Activated CD4-positive, alpha-beta T cell treated with anti-CD3 and anti-CD28 coated beads, Interleukin-2, amount 50 U/mL, for 24 hours (primary cell): ENCODE data around the gene STAB1.

Experiments used
- DNase-seq, 2 donors: peaks; one replicate each; pipeline ENCODE4 v3.0.0-alpha.2; 2020; ENCODE audit warnings: low read depth in 1 of 2, low spot score in 1 of 2

Gene STAB1

DNA sequence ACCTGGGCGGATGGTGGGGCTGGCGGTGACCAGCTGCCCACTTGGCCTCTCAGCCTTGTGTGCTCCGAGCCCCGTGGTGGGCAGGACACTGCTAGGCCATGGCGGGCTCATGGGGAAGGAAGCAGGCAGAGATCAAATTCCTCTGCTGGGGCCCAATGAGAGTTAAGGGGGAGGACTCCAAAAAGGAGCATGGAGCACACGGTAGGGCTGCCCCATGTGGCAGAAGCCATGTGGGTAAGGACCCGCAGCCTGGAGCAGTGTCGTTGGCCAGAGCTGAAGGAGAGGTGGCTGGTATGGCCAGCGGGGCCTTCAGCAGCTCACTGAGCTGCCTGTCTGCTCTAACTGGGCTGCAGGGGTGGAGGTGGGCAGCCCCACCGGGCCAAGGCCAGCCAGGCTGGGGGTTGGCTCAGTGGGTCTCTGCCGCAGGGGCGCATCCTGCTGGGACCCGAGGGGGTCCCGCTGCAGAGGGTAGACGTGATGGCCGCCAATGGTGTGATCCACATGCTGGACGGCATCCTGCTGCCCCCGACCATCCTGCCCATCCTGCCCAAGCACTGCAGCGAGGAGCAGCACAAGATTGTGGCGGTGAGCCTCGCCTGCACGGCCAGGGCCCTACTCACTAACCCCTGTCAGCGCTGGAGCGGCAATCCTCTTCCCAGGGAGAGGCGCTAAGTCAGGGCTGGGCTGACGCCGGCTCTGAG lies 11.3 kb downstream of the STAB1 start:
- no peak for DNase-seq

DNA sequence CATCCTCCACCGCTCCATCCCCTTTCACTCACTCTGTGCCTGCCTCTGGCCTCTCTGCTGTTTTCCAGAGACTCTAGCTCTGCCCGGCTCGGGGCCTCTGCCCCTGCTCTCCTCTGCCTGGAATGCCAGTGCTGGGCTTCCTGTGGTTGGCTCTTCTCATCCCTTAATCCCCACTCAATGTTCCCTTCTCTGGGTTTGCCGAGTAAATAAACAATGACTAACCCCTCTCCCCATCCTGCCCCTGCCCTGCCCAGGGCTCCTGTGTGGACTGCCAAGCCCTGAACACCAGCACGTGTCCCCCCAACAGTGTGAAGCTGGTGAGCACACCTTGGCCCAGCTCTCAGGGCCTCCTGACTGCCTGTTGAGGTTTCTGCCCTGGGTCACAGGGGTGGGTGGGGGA lies 12.2 kb downstream of the STAB1 start:
- DNase-seq: no peak

DNA sequence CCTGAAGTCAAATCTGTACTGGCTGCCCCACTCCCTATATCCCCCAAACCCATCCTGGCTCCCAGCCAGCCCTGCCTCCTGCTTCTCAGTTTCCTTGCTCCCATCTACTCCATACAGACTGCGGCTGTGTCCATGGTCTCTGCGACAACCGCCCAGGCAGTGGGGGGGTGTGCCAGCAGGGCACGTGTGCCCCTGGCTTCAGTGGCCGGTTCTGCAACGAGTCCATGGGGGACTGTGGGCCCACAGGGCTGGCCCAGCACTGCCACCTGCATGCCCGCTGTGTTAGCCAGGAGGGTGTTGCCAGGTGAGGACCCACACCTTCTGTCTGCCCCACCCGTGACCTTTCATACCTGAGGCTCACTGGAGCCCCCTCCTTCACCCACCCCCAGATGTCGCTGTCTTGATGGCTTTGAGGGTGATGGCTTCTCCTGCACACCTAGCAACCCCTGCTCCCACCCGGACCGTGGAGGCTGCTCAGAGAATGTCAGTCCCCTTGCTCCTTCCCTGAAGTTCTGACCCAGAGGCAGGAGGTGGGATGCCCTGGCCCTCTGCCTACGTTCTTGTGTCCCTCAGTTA lies 14.7 kb downstream of the STAB1 start:
- DNase-seq: no peak

DNA sequence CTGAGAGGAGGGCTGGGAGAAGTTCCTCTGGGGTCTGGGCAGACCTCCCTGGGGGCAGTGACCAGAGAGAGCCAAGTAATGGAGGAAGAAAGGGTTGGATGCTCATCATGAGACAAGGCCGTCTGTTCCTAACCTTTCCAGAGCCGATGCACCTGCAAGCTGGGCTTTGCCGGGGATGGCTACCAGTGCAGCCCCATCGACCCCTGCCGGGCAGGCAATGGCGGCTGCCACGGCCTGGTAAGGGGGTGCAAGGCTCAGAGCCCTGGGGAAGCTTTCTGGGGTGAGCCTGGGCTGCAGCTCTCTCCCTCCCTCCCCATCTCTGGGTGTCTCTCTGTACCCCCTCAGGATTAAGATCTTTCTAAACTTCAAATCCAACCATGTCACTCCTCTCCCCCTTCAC lies 16.4 kb downstream of the STAB1 start:
- DNase-seq: no peak

DNA sequence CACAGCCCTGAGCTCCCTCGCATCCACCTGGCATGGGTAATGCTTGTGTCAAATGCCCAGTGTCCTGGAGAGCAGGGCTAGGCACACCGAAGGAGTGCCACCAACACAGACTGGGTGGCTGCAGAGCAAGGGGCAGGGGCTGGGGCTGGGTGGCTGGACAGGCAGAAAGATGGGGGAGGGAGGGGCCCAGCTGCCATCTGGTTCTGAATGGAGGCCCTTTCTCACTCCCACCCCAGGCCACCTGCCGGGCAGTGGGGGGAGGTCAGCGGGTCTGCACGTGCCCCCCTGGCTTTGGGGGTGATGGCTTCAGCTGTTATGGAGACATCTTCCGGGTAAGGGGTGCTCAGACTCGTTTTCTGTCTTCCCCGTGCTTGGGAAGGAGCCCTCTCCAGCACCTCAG lies 17.0 kb downstream of the STAB1 start:
- DNase-seq: no peak

DNA sequence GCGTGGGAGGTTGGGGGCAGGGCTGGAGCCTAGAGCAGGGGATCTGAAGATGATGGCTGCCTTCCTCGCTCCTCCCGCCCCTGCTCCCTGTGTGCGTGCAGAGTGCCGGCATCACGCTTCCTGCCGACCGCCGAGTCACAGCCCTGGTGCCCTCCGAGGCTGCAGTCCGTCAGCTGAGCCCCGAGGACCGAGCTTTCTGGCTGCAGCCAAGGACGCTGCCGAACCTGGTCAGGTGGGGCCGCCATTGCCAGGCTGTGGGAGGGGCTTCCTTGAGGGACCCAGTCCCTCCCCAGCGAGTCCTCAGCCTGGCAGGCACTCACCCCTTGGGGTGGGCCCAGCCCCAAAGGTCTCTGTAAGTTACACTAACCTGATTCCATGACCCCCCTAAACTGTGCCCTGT lies 17.6 kb downstream of the STAB1 start:
- no peak for DNase-seq

DNA sequence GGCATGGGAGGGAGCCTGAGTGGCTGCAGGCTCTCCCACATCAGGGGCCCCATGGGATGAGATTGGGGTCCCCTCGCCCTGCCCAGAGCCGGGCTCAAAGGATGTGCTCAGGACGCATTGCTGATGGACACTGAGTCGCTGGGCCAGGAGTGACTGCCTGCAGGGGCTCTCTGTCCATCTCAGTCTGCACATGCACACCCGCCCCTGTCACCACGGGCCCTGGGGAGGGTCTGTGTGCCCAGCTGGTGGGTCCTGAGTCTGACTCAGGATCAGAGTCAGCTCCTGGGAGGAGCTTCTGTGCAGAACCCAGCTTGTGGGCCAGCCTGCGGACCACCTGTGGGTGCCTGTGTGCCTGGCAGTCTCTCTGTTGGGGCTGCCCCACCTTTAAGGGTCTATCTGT lies 18.1 kb downstream of the STAB1 start:
- DNase-seq: no peak

DNA sequence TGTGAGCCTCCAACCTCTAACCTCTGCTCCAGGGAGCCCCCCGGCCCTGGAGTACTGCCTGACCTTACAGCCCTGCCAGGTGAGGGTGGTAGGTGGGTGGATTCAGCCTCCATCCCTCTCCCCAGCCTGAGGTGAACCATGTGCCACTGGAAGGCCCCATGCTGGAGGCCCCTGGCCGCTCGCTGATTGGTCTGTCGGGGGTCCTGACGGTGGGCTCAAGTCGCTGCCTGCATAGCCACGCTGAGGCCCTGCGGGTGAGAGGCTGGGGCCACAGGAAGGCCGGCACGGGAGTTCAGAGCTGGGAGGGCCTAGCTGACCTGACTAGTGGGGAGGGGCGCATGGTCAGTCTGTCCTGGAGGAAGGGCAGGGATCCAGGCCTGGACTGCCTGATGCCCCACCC lies 19.4 kb downstream of the STAB1 start:
- DNase-seq: no peak

DNA sequence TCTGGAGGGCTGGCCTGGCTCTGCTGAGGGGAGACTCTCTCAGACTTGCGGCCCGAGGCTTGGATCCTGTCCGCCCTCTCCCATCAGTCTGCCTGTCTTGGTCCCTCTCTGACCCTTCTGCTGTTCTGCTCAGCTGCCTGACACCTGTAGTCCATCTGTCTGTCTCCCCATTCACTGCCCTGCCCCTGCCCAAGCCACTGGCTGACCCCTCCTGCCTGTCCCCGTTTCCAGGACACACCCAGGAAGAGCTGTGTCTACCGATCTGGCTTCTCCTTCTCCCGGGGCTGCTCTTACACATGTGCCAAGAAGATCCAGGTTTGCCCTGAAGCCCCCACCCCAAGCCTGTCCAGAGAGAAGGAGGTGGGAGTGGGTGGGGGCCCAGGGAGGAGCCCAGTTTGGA lies 20.1 kb downstream of the STAB1 start:
- DNase-seq: no peak

DNA sequence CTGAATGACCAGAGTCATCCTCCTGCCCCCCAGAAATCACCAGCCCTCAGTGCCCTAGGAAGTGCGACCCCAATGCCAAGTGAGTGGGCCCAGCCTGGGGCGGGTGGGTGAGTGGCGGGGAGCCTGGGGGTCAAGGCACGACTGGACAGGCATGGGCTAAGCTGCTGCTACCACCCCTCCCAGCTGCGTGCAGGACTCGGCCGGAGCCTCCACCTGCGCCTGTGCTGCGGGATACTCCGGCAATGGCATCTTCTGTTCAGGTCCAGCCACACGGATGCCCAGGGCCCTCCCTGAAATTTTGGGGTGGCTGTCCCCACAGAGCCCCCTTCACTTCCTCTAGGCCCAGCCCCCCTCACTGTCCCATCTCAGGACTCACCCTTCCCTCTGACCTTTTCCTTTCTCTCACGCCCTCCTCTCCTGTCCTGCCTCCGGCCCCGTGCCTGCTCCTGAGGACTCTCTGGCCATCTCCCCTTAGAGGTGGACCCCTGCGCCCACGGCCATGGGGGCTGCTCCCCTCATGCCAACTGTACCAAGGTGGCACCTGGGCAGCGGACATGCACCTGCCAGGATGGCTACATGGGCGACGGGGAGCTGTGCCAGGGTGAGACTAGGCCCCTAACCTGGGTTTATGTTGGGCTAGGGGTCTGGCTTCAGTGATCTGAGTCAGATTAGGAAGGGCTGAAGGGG lies 21.5 kb downstream of the STAB1 start:
- no peak for DNase-seq

DNA sequence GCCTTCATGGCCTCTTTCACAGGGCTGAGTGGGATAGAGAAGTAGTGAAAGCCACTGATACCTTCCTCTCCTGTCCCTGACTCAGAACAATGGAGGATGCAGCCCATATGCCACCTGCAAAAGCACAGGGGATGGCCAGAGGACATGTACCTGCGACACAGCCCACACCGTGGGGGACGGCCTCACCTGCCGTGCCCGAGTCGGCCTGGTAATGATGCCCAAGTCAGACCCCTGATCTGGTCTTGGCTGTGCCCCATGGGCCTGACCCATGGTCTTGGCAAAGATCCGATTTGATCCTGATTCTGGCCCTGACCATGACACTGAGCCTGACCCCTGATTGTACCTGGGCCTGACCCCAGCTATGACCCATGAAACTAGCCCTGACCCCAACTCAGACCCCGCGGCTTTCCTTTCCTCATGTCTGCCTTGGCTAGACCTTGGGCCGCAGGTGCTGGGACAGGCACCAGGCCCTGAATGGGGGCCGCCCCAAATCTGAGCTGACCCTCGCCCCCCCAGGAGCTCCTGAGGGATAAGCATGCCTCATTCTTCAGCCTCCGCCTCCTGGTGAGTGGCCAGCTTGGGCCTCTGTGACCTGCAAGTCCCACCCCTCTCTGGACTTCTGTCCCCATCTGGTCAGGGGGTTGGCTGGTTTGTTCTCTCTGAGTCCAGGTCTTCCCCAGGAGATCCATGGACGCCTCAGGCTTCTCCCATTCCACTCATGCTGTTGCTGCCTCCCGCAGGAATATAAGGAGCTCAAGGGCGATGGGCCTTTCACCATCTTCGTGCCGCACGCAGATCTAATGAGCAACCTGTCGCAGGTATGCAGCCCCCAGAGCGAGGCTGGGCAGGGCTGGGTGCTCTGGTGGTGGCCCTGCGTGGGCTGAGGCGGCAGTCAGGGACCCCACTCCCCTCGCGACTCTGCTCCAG lies 22.9 kb downstream of the STAB1 start:
- DNase-seq: no peak

DNA sequence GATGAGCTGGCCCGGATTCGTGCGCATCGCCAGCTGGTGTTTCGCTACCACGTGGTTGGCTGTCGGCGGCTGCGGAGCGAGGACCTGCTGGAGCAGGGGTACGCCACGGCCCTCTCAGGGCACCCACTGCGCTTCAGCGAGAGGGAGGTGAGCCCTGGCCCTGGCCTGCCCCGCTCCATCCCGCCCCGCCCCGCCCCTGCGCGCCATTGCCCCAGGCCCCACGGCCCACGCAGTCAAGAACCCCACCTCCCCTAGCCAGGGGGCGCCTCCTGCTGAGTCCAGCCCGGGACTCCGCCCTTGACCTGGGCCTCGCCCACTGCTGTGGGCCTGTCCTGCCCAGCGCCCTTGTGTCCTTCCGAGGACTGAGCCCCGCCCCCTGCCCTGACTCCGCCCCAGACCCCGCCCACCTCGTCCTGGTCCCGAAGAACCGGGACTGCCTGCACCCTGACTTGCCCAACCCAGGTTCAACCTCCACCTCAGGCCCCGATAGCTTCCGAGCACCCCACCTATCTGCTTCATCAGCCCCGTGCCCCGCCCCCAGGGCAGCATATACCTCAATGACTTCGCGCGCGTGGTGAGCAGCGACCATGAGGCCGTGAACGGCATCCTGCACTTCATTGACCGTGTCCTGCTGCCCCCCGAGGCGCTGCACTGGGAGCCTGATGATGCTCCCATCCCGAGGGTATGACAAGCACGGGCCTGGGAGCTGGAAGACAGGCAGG lies 23.7 kb downstream of the STAB1 start:
- DNase-seq: no peak

DNA sequence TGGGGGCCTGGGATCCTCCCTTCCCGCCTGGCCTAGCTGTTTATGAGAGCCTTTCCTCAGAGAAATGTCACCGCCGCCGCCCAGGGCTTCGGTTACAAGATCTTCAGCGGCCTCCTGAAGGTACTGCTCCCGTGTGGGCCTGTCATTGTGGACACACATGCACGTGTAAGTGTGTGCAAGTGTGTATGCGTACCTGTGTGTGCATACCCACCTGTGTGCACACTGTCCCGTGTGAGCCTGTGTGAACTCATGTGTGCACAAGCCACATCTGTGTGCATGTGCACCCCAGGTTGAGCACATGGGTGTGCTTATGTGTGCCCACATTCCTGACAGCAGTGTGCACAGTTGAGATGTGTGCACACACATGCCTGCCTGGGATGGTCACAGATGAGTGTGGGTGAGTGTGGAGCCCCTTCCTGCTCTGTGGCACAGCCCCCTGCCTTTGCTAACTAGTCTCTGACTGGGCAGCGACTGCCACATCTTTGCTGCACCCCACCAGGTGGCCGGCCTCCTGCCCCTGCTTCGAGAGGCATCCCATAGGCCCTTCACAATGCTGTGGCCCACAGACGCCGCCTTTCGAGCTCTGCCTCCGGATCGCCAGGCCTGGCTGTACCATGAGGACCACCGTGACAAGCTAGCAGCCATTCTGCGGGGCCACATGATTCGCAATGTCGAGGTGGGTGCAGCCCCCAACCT lies 24.5 kb downstream of the STAB1 start:
- no peak for DNase-seq

DNA sequence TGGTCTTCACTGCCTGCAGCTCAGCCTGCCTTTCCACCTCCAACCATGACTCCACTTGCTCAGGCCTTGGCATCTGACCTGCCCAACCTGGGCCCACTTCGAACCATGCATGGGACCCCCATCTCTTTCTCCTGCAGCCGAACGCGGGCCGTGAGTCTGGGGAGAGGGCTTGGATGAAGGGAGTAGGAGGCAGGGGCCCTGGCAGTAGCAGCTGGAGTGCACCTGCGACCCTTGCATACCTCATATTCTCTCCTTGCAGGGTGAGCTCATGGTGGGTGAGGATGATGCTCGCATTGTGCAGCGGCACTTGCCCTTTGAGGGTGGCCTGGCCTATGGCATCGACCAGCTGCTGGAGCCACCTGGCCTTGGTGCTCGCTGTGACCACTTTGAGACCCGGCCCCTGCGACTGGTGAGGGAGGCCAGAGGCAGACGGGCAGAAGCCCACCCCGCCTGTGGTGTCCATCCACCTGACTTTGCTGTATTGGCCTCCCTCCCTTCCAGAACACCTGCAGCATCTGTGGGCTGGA lies 25.1 kb downstream of the STAB1 start:
- DNase-seq: no peak

DNA sequence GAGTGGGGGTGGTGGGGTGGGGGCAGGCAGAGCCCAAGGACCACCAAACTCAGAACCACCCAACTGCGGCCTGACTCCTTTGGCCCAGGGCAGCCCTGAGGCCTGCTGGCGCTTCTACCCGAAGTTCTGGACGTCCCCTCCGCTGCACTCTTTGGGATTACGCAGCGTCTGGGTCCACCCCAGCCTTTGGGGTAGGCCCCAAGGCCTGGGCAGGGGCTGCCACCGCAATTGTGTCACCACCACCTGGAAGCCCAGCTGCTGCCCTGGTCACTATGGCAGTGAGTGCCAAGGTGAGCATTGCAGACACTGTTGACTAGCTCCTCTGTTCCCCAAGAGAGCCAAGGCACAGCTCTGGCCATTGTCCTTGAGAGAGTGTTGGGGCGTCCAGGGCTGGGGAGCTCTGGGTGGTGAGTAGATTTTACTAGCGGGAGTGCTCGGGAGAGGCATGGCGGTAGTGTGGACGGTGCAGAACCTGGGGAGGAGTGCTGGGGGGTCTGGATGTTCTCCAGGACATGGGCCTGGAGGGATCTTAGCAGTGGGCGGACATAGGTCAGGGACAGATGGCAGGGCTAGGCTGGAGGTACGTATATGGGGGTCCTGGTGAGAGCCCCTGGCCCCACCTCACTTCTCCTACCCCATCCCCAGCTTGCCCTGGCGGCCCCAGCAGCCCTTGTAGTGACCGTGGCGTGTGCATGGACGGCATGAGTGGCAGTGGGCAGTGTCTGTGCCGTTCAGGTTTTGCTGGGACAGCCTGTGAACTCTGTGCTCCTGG lies 25.8 kb downstream of the STAB1 start:
- DNase-seq: no peak

DNA sequence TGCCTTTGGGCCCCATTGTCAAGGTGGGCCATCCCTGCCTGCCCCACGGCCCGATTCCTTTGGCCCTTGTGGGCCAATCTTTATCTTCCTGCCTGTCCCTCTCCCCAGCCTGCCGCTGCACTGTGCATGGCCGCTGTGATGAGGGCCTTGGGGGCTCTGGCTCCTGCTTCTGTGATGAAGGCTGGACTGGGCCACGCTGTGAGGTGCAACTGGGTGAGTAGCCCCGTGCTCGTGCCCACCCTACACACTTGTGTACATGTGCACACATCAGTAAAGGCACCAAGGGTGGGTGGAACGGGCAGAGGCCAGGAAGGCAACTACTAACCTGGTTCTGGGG lies 26.3 kb downstream of the STAB1 start:
- no peak for DNase-seq

DNA sequence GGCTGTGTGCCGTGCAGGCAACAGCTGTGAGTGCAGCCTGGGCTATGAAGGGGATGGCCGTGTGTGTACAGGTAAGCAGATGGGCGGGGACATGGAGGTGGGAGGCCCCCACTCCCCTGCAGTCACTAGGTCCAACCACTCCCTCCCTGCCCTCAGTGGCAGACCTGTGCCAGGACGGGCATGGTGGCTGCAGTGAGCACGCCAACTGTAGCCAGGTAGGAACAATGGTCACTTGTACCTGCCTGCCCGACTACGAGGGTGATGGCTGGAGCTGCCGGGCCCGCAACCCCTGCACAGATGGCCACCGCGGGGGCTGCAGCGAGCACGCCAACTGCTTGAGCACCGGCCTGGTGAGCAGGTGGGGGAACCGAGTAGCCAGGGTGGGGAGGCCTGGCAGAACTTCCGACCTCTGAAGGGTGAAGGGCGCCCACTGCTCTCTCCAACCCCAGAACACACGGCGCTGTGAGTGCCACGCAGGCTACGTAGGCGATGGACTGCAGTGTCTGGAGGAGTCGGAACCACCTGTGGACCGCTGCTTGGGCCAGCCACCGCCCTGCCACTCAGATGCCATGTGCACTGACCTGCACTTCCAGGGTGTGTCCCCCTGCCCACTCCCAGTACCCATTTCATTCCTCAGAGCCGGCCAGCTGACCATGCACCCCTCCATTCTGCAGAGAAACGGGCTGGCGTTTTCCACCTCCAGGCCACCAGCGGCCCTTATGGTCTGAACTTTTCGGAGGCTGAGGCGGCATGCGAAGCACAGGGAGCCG lies 26.9 kb downstream of the STAB1 start:
- DNase-seq: no peak

DNA sequence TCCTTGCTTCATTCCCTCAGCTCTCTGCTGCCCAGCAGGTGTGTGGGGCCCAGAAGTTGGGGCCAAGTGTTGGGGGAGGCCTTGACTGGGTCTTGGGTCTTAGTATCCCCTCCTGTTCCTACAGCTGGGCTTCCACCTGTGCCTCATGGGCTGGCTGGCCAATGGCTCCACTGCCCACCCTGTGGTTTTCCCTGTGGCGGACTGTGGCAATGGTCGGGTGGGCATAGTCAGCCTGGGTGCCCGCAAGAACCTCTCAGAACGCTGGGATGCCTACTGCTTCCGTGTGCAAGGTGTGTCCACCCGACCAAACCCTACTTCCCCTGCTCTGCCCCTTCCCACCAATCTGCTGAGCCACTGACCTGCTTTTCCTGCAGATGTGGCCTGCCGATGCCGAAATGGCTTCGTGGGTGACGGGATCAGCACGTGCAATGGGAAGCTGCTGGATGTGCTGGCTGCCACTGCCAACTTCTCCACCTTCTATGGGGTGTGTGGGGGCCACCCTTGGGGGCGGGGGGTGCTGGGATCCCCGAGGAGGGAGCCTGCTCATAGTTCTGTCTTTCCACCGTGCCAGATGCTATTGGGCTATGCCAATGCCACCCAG lies 27.6 kb downstream of the STAB1 start:
- DNase-seq: no peak
